Breast epithelium (tissue), 4 donors: ENCODE data around the gene ADARB2. TPM values are rescaled to one million over a fixed set of nuclear protein-coding genes. Genes with fewer than 3 reads are reported as not detected.
"Not testable (repeated sequence)": the region's sequence is repeated elsewhere in the genome, so short reads cannot be mapped to it uniquely, and the experiment has no call there.

ENCODE experiments used
- DNase-seq, 2 donors: peaks; one replicate each; pipeline ENCODE4 v3.0.0-alpha.2; 2019; ENCODE audit warnings: low spot score in 2 of 2
- H3K27ac ChIP-seq, 2 donors: fragments of 200-600 bp; sonication (generic) in 1 of 2; one replicate each; pipeline ENCODE4 v1.5.1; 2016 to 2019; ENCODE audit warnings: mild to moderate bottlenecking in 1 of 2
- H3K27me3 ChIP-seq, 2 donors: fragments of 200-600 bp; sonication (generic) in 1 of 2; one replicate each; pipeline versions ENCODE4 v1.5.1 to v1.6.0; 2017 to 2019; ENCODE audit warnings: control low read depth in 1 of 2, mild to moderate bottlenecking in 1 of 2
- H3K36me3 ChIP-seq: fragments of 200-600 bp; one replicate; pipeline ENCODE4 v1.5.1; 2019
- H3K4me1 ChIP-seq, 2 donors: fragments of 200-600 bp; sonication (generic); one replicate each; pipeline ENCODE4 v1.5.1; 2016 to 2019; ENCODE audit warnings: control low read depth in 1 of 2
- H3K4me3 ChIP-seq, 3 donors: fragments of 200-600 bp; sonication (generic); 1 replicate in 2 of 3; 2 replicates in 1 of 3; pipeline ENCODE4 v1.5.1; 2016 to 2019; ENCODE audit warnings: mild to moderate bottlenecking in 3 of 3, moderate library complexity in 2 of 3
- H3K9me3 ChIP-seq, 2 donors: fragments of 200-600 bp; sonication (generic) in 1 of 2; one replicate each; pipeline ENCODE4 v1.5.1; 2016 to 2019; ENCODE audit warnings: control low read depth in 1 of 2
- POLR2A ChIP-seq: fragments of 450-650 bp; IDR thresholded peaks from one replicate; pipeline ENCODE4 v1.6.1; 2016; ENCODE audit warnings: antibody characterized with exemption, mild to moderate bottlenecking, moderate library complexity
- POLR2AphosphoS5 ChIP-seq, 3 donors: sonication (generic); formaldehyde crosslinking; IDR thresholded peaks; one replicate each; pipeline ENCODE4 v1.6.1; 2017; ENCODE audit warnings: antibody characterized with exemption in 3 of 3
- intact Hi-C: fragments of 100-400 bp; cut with DNase I; formaldehyde crosslinking; loops from one replicate; pipeline ENCODE4 v1.15.1; 2023; ENCODE audit warnings: low total_unique reads
- total RNA-seq, 3 donors: library from RNA; depleted of rRNA; stranded (reverse); fragments of >200 nt; gene quantifications; one replicate each; pipeline ENCODE4 v1.1.0, GENCODE V29; 2016
- TF ChIP-seq, protein P1 (sequence below), 3 donors: fragments of 450-650 bp; IDR thresholded peaks; one replicate each; pipeline ENCODE4 v1.5.1; 2016 to 2017; ENCODE audit warnings: antibody characterized with exemption in 3 of 3, mild to moderate bottlenecking in 3 of 3, moderate library complexity in 3 of 3

The ADARB2 gene
- total RNA-seq, 3 donors from 2014 or later, result 0.32 to 3.9 (median 2.0) TPM

GRCh38 chr10:1358860-1359625, 378.3 kb downstream of the ADARB2 start:
- intact Hi-C loops, result no loop called here
- no peak overlapping the region for H3K4me3 ChIP-seq
- H3K4me1 ChIP-seq, result no peaks in the 10 kb centered on the region
- peaks cover 0 to 5% of the 10 kb centered on the region in 2 donors for H3K9me3 ChIP-seq
- TF ChIP-seq POLR2A (no peak), POLR2AphosphoS5 (IDR thresholded peaks at IDR 0.05) (no peak)
- TF ChIP-seq, protein P1, sequence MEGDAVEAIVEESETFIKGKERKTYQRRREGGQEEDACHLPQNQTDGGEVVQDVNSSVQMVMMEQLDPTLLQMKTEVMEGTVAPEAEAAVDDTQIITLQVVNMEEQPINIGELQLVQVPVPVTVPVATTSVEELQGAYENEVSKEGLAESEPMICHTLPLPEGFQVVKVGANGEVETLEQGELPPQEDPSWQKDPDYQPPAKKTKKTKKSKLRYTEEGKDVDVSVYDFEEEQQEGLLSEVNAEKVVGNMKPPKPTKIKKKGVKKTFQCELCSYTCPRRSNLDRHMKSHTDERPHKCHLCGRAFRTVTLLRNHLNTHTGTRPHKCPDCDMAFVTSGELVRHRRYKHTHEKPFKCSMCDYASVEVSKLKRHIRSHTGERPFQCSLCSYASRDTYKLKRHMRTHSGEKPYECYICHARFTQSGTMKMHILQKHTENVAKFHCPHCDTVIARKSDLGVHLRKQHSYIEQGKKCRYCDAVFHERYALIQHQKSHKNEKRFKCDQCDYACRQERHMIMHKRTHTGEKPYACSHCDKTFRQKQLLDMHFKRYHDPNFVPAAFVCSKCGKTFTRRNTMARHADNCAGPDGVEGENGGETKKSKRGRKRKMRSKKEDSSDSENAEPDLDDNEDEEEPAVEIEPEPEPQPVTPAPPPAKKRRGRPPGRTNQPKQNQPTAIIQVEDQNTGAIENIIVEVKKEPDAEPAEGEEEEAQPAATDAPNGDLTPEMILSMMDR (IDR thresholded peaks at IDR 0.05), result no peak
- peaks cover 0 to 29% of the 10 kb centered on the region in 2 donors for H3K27me3 ChIP-seq
- no peak for DNase-seq
- no peak overlapping the region for H3K27ac ChIP-seq
- no peaks in the 10 kb centered on the region for H3K36me3 ChIP-seq

GRCh38 chr10:1358147-1358546, 379.2 kb downstream of the ADARB2 start:
- no peaks in the 10 kb centered on the region for H3K4me1 ChIP-seq
- no peak for DNase-seq
- no peak overlapping the region for H3K4me3 ChIP-seq
- peaks cover 0 to 5% of the 10 kb centered on the region in 2 donors for H3K9me3 ChIP-seq
- intact Hi-C loops, result no loop called here
- TF ChIP-seq POLR2AphosphoS5 (IDR thresholded peaks at IDR 0.05) (no peak), POLR2A (no peak)
- TF ChIP-seq, protein P1 (IDR thresholded peaks at IDR 0.05), result no peak
- no peak overlapping the region for H3K27ac ChIP-seq
- peaks cover 0 to 20% of the 10 kb centered on the region in 2 donors for H3K27me3 ChIP-seq
- H3K36me3 ChIP-seq, result no peaks in the 10 kb centered on the region

DNA sequence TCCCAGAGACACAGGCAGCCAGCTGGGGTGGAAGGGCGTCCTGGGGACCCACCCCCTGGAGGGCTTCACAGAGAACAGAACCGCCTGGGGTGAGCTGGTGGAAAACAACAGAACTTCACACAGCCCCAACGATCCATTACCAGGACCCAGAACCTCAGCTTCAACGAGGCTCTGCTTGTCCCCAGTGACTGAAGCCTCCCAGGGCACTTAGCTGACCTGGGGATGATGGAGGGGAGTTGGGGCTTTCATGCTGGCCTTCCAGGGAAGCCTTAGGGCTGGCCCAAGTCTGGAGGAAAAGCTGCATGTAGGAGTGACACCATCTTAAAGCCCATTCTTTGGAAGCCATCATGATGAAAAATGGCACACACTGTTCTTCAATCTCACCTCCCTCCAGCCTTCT, 381.0 kb downstream of the ADARB2 start:
- H3K4me3 ChIP-seq, result no peak overlapping the region
- no peak for DNase-seq
- H3K4me1 ChIP-seq, result no peaks in the 10 kb centered on the region
- intact Hi-C loops, result no loop called here
- TF ChIP-seq, protein P1 (IDR thresholded peaks at IDR 0.05), result no peak
- TF ChIP-seq POLR2A (no peak), POLR2AphosphoS5 (IDR thresholded peaks at IDR 0.05) (no peak)
- no peaks in the 10 kb centered on the region for H3K9me3 ChIP-seq
- no peak overlapping the region for H3K27ac ChIP-seq
- H3K27me3 ChIP-seq, result peaks cover 0 to 9% of the 10 kb centered on the region in 2 donors
- no peaks in the 10 kb centered on the region for H3K36me3 ChIP-seq

DNA sequence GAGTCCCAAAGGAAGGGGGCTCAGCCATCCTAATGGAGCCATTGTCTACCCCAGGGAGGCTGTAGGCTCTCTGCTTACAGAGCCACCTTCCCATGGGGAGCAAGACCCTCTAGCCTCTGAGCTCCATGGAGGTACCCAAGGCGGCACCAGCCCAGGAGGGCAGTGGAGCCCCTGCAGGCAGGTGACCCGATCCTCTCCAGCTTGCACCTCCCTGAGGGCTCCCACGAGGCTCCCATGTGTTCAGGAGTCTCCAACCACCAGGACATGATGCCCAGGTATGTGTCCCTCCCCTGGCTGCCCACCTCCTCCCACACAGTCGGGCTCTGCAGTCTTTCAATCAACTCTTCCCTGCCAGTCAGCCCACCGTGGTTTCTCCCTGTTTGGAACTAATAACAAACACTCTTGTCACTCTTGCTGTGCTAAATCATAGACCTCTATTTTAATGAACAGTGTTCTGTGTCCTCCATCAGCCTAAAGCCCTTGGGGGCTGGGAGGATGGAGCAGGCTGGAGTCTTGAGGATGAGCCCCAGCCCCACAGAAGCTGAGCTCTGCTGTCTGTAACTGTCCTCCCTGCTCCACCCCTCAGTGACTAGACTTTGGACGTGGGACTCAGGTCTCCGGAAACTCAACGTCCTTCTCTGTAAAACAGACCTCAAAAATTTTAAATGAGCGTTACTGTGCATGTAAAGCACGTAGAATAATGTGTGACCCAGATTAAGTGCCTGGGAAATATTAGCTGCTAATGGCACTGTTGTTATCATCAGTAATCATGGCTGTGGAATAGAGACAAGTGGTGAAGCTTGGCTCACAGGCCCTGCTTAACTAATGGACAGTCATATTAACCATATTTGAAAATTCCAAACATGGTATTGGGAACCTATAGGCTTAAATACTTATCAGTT, 382.3 kb downstream of the ADARB2 start:
- Histone ChIP-seq H3K4me1 (no peaks in the 10 kb centered on the region), H3K27ac (no peak overlapping the region), H3K36me3 (no peaks in the 10 kb centered on the region), H3K27me3 (peaks cover 0 to 4% of the 10 kb centered on the region in 2 donors), H3K4me3 (no peak overlapping the region), H3K9me3 (no peaks in the 10 kb centered on the region)
- intact Hi-C loops, result no loop called here
- no peak for DNase-seq
- TF ChIP-seq POLR2AphosphoS5 (IDR thresholded peaks at IDR 0.05), result no peak

- DNase-seq, H3K27ac ChIP-seq, H3K9me3 ChIP-seq, H3K36me3 ChIP-seq, intact Hi-C loops, H3K4me3 ChIP-seq, H3K27me3 ChIP-seq, H3K4me1 ChIP-seq: not testable (repeated sequence)
Observed at GRCh38 chr10:1352296-1352695, 385.0 kb downstream of the ADARB2 start.

DNA sequence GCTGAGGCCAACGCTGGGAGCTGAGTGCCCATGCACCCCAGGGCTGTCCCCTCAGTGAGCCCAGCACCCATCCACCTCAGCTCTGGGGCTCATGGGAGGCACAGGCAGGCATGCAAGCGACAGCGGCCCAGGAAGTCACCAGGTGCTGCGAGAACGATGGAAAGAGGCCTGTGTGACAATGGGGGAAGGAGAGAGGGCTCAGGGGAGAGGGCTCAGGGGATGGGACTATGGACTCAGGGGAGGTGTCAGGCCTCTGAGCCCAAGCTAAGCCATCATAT, 388.6 kb downstream of the ADARB2 start:
- H3K4me3 ChIP-seq, result no peak overlapping the region
- no peak overlapping the region for H3K27ac ChIP-seq
- no peaks in the 10 kb centered on the region for H3K9me3 ChIP-seq
- H3K4me1 ChIP-seq, result no peaks in the 10 kb centered on the region
- no peaks in the 10 kb centered on the region for H3K36me3 ChIP-seq
- TF ChIP-seq POLR2A (no peak), POLR2AphosphoS5 (IDR thresholded peaks at IDR 0.05) (no peak)
- TF ChIP-seq, protein P1 (IDR thresholded peaks at IDR 0.05), result no peak
- intact Hi-C loops, result no loop called here
- H3K27me3 ChIP-seq, result peaks cover 0 to 6% of the 10 kb centered on the region in 2 donors
- no peak for DNase-seq
